Measurements from ENCODE around the gene HIP1. TPM values are rescaled to one million over a fixed set of nuclear protein-coding genes. Genes with fewer than 3 reads are reported as not detected.

The HIP1 gene
- total RNA-seq, 1 donor, result 25.7 TPM

- Histone ChIP-seq H3K27ac (ENCODE audit: low read depth, low read length) (no peak overlapping the region), H2AFZ (ENCODE audit: low read length) (no peak overlapping the region), H3K4me3 (ENCODE audit: insufficient read depth, low read length) (no peak overlapping the region), H3K4me2 (ENCODE audit: insufficient read depth, low read length) (peak overlapping the region; percentile 45), H4K20me1 (ENCODE audit: insufficient read depth, low read length) (peaks cover 2% of the 10 kb centered on the region), H3K36me3 (ENCODE audit: insufficient read depth, low read length) (no peaks in the 10 kb centered on the region), H3K27me3 (ENCODE audit: insufficient read depth, low read length) (no peaks in the 10 kb centered on the region), H3K79me2 (ENCODE audit: insufficient read depth, low read length) (no peaks in the 10 kb centered on the region), H3K9me3 (ENCODE audit: low read depth, low read length) (no peaks in the 10 kb centered on the region), H3K4me1 (ENCODE audit: insufficient read depth, low read length) (peaks cover 12% of the 10 kb centered on the region)
- TF ChIP-seq, protein P1, sequence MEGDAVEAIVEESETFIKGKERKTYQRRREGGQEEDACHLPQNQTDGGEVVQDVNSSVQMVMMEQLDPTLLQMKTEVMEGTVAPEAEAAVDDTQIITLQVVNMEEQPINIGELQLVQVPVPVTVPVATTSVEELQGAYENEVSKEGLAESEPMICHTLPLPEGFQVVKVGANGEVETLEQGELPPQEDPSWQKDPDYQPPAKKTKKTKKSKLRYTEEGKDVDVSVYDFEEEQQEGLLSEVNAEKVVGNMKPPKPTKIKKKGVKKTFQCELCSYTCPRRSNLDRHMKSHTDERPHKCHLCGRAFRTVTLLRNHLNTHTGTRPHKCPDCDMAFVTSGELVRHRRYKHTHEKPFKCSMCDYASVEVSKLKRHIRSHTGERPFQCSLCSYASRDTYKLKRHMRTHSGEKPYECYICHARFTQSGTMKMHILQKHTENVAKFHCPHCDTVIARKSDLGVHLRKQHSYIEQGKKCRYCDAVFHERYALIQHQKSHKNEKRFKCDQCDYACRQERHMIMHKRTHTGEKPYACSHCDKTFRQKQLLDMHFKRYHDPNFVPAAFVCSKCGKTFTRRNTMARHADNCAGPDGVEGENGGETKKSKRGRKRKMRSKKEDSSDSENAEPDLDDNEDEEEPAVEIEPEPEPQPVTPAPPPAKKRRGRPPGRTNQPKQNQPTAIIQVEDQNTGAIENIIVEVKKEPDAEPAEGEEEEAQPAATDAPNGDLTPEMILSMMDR (IDR thresholded peaks at IDR 0.05; ENCODE audit: extremely low read depth, low read depth, low read length), result no peak
- peak; percentile 94 for DNase-seq (ENCODE audit: insufficient read length, low spot score, missing footprints)
Measured at GRCh38 chr7:75644589-75644988, 94.2 kb downstream of the HIP1 start.

DNA sequence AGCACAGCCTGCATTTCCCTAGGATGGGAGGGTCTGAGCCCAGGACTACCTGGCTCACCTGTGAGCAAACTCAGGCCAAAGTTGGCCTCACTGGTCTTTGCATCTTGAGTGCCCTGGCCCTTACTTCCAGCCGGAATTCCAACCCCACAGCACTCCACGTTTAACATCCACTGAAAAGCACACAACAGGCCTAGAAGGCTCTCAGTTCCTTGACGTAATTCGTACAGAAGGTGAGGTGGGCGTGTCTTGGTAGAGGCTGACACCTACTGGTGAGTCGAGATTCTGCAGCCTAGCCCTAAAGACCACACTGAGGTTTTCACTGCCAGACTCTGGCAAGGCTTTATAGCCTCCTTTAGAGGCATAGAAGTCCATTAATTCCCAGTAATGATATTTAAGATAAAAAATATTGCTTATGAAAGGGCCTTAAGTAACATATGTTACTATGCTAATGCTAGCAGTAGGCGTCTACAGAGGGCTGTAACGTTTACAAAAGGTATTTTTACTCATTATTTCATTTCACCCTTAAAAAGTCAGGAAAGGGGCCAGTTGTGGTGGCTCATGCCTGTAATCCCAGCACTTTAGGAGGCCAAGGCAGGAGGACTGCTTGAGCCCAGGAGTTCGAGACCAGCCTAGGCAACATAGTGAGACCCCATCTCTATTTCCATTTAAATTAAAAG, 95.8 kb downstream of the HIP1 start:
- Histone ChIP-seq H3K36me3 (ENCODE audit: insufficient read depth, low read length) (no peaks in the 10 kb centered on the region), H3K79me2 (ENCODE audit: insufficient read depth, low read length) (peaks cover 5% of the 10 kb centered on the region), H3K9me3 (ENCODE audit: low read depth, low read length) (no peaks in the 10 kb centered on the region), H3K4me3 (ENCODE audit: insufficient read depth, low read length) (no peak overlapping the region), H4K20me1 (ENCODE audit: insufficient read depth, low read length) (peaks cover 6% of the 10 kb centered on the region), H3K4me1 (ENCODE audit: insufficient read depth, low read length) (peaks cover 20% of the 10 kb centered on the region), H2AFZ (ENCODE audit: low read length) (no peak overlapping the region), H3K27ac (ENCODE audit: low read depth, low read length) (no peak overlapping the region), H3K27me3 (ENCODE audit: insufficient read depth, low read length) (no peaks in the 10 kb centered on the region), H3K4me2 (ENCODE audit: insufficient read depth, low read length) (no peak overlapping the region)
- TF ChIP-seq, protein P1 (IDR thresholded peaks at IDR 0.05; ENCODE audit: extremely low read depth, low read depth, low read length), result peak; percentile 65
- peak; percentile 87 for DNase-seq (ENCODE audit: insufficient read length, low spot score, missing footprints)

DNA sequence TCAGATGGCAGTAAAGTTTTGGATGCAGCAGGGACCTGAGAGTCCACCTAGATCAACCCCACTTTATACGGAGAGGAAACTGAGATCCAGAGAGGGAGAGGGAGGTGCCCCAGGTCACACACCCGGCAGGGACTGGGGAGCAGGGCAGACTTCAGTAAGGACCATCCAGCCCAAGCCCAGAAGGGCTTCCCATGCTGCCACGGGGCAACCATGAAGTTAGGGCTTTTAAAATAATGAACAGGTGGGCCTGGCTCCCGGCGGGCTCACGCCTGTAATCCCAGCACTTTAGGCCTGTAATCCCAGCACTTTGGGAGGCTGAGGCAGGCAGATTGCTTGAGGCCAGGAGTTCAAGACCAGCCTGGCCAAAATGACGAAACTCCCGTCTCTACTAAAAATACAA, 98.5 kb downstream of the HIP1 start:
- Histone ChIP-seq H3K27me3 (ENCODE audit: insufficient read depth, low read length) (no peaks in the 10 kb centered on the region), H3K4me1 (ENCODE audit: insufficient read depth, low read length) (peaks cover 21% of the 10 kb centered on the region), H3K36me3 (ENCODE audit: insufficient read depth, low read length) (no peaks in the 10 kb centered on the region), H3K4me2 (ENCODE audit: insufficient read depth, low read length) (peak overlapping the region; percentile 89), H3K4me3 (ENCODE audit: insufficient read depth, low read length) (no peak overlapping the region), H3K79me2 (ENCODE audit: insufficient read depth, low read length) (peaks cover 8% of the 10 kb centered on the region), H3K9me3 (ENCODE audit: low read depth, low read length) (no peaks in the 10 kb centered on the region), H2AFZ (ENCODE audit: low read length) (peak overlapping the region; percentile 27), H3K27ac (ENCODE audit: low read depth, low read length) (no peak overlapping the region), H4K20me1 (ENCODE audit: insufficient read depth, low read length) (peaks cover 7% of the 10 kb centered on the region)
- TF ChIP-seq, protein P1 (IDR thresholded peaks at IDR 0.05; ENCODE audit: extremely low read depth, low read depth, low read length), result no peak
- DNase-seq (ENCODE audit: insufficient read length, low spot score, missing footprints), result no peak

GRCh38 chr7:75639886-75640190, 98.9 kb downstream of the HIP1 start:
- H3K79me2 ChIP-seq (ENCODE audit: insufficient read depth, low read length), result peaks cover 8% of the 10 kb centered on the region
- peak overlapping the region; percentile 27 for H2AFZ ChIP-seq (ENCODE audit: low read length)
- DNase-seq (ENCODE audit: insufficient read length, low spot score, missing footprints), result peak; percentile 80
- H3K4me3 ChIP-seq (ENCODE audit: insufficient read depth, low read length), result peak overlapping the region; percentile 77
- H3K4me1 ChIP-seq (ENCODE audit: insufficient read depth, low read length), result peaks cover 19% of the 10 kb centered on the region
- no peak overlapping the region for H3K27ac ChIP-seq (ENCODE audit: low read depth, low read length)
- peak overlapping the region; percentile 89 for H3K4me2 ChIP-seq (ENCODE audit: insufficient read depth, low read length)
- no peaks in the 10 kb centered on the region for H3K9me3 ChIP-seq (ENCODE audit: low read depth, low read length)
- peaks cover 6% of the 10 kb centered on the region for H4K20me1 ChIP-seq (ENCODE audit: insufficient read depth, low read length)
- TF ChIP-seq, protein P1 (IDR thresholded peaks at IDR 0.05; ENCODE audit: extremely low read depth, low read depth, low read length), result no peak
- H3K27me3 ChIP-seq (ENCODE audit: insufficient read depth, low read length), result no peaks in the 10 kb centered on the region
- no peaks in the 10 kb centered on the region for H3K36me3 ChIP-seq (ENCODE audit: insufficient read depth, low read length)

Data from osteoblast (primary cell).